GM20431 (cell line): ENCODE data around the gene TCF7L2.

Experiments
- in situ Hi-C: fragments of 300-500 bp; cut with MseI, MboI; formaldehyde crosslinking; loops from one replicate; pipeline ENCODE4 v1.15.0; 2020; ENCODE audit warnings: low sequenced_read_pairs; ENCODE audit not compliant: unreplicated experiment

The TCF7L2 gene

GRCh38 chr10:112945811-112946210 is 4.2 kb upstream of the TCF7L2 start:
- in situ Hi-C loops, result no loop called here

- in situ Hi-C loops, result no loop called here
These were observed 3.4 kb upstream of the TCF7L2 start for GRCh38 chr10:112946649-112947048.

- in situ Hi-C loops, result no loop called here
These were observed 1.9 kb upstream of the TCF7L2 start for GRCh38 chr10:112948196-112948595.

- in situ Hi-C loops, result no loop called here
These were observed 764 bp upstream of the TCF7L2 start for GRCh38 chr10:112949143-112949823.

- in situ Hi-C loops, result no loop called here
These were observed 789 bp downstream of the TCF7L2 start for GRCh38 chr10:112950714-112951358.

- in situ Hi-C loops, result no loop called here
These were observed 1.6 kb downstream of the TCF7L2 start for GRCh38 chr10:112951359-112952281.

- in situ Hi-C loops, result no loop called here
These were observed 2.5 kb downstream of the TCF7L2 start for GRCh38 chr10:112952282-112953173.

- in situ Hi-C loops, result no loop called here
These were observed 3.4 kb downstream of the TCF7L2 start for GRCh38 chr10:112953174-112954159.

- in situ Hi-C loops, result no loop called here
These were observed 5.0 kb downstream of the TCF7L2 start for GRCh38 chr10:112954974-112955581.

- in situ Hi-C loops, result no loop called here
These were observed 5.8 kb downstream of the TCF7L2 start for GRCh38 chr10:112955582-112956421.

- in situ Hi-C loops, result no loop called here
These were observed 6.7 kb downstream of the TCF7L2 start for GRCh38 chr10:112956631-112957350.

- in situ Hi-C loops, result no loop called here
These were observed 7.6 kb downstream of the TCF7L2 start for GRCh38 chr10:112957640-112958092.

- in situ Hi-C loops, result no loop called here
These were observed 8.4 kb downstream of the TCF7L2 start for GRCh38 chr10:112958275-112958995.

- in situ Hi-C loops, result no loop called here
These were observed 9.3 kb downstream of the TCF7L2 start for GRCh38 chr10:112959207-112959838.

GRCh38 chr10:112960151-112960681 is 10.2 kb downstream of the TCF7L2 start:
- in situ Hi-C loops, result no loop called here
